ENCODE results near the gene SUN5.

Gene SUN5

GRCh38 chr20:33037456-33037855 lies 33.2 kb upstream of the SUN5 start:
- H3K9ac ChIP-seq, result no peak overlapping the region
- no peaks in the 10 kb centered on the region for H3K36me3 ChIP-seq
- no peaks in the 10 kb centered on the region for H4K20me1 ChIP-seq
- H3K4me3 ChIP-seq, result no peak overlapping the region
- H3K9me3 ChIP-seq, result no peaks in the 10 kb centered on the region
- no peak overlapping the region for H3K4me2 ChIP-seq
- TF ChIP-seq Cebpa-rat (IDR thresholded peaks at IDR 0.05), result no peak
- H3K4me1 ChIP-seq, result 0 out of 2 replicates have a peak, but pooled peaks cover 4% of the 10 kb centered on the region
- no peak overlapping the region for H3K27ac ChIP-seq
- no peaks in the 10 kb centered on the region for H3K27me3 ChIP-seq

GRCh38 chr20:33034901-33035492 lies 30.8 kb upstream of the SUN5 start:
- Histone ChIP-seq H3K4me1 (0 out of 2 replicates have a peak, but pooled peaks cover 4% of the 10 kb centered on the region), H3K9me3 (no peaks in the 10 kb centered on the region), H3K36me3 (no peaks in the 10 kb centered on the region), H3K4me3 (no peak overlapping the region), H4K20me1 (no peaks in the 10 kb centered on the region), H3K4me2 (no peak overlapping the region), H3K9ac (no peak overlapping the region), H3K27ac (no peak overlapping the region), H3K27me3 (no peaks in the 10 kb centered on the region)
- TF ChIP-seq Cebpa-rat (IDR thresholded peaks at IDR 0.05), result no peak

- no peak overlapping the region for H3K4me2 ChIP-seq
- no peaks in the 10 kb centered on the region for H3K27me3 ChIP-seq
- no peaks in the 10 kb centered on the region for H4K20me1 ChIP-seq
- no peak overlapping the region for H3K27ac ChIP-seq
- no peaks in the 10 kb centered on the region for H3K9me3 ChIP-seq
- H3K9ac ChIP-seq, result no peak overlapping the region
- TF ChIP-seq Cebpa-rat (IDR thresholded peaks at IDR 0.05), result no peak
- no peaks in the 10 kb centered on the region for H3K36me3 ChIP-seq
- H3K4me3 ChIP-seq, result no peak overlapping the region
- 0 out of 2 replicates have a peak, but pooled peaks cover 4% of the 10 kb centered on the region for H3K4me1 ChIP-seq
Measured at GRCh38 chr20:33034115-33034514, 29.9 kb upstream of the SUN5 start.

GRCh38 chr20:33033381-33033780 lies 29.1 kb upstream of the SUN5 start:
- 0 out of 2 replicates have a peak, but pooled peaks cover 4% of the 10 kb centered on the region for H3K4me1 ChIP-seq
- no peak overlapping the region for H3K4me3 ChIP-seq
- no peaks in the 10 kb centered on the region for H3K36me3 ChIP-seq
- H4K20me1 ChIP-seq, result no peaks in the 10 kb centered on the region
- H3K27me3 ChIP-seq, result no peaks in the 10 kb centered on the region
- TF ChIP-seq Cebpa-rat (IDR thresholded peaks at IDR 0.05), result no peak
- no peaks in the 10 kb centered on the region for H3K9me3 ChIP-seq
- no peak overlapping the region for H3K4me2 ChIP-seq
- H3K9ac ChIP-seq, result no peak overlapping the region
- no peak overlapping the region for H3K27ac ChIP-seq

- no peaks in the 10 kb centered on the region for H4K20me1 ChIP-seq
- H3K4me1 ChIP-seq, result 0 out of 2 replicates have a peak, but pooled peaks cover 4% of the 10 kb centered on the region
- H3K4me2 ChIP-seq, result no peak overlapping the region
- H3K27ac ChIP-seq, result no peak overlapping the region
- H3K9me3 ChIP-seq, result no peaks in the 10 kb centered on the region
- H3K4me3 ChIP-seq, result no peak overlapping the region
- no peaks in the 10 kb centered on the region for H3K27me3 ChIP-seq
- TF ChIP-seq Cebpa-rat (IDR thresholded peaks at IDR 0.05), result no peak
- no peaks in the 10 kb centered on the region for H3K36me3 ChIP-seq
- no peak overlapping the region for H3K9ac ChIP-seq
Measured at GRCh38 chr20:33032555-33032954, 28.3 kb upstream of the SUN5 start.

GRCh38 chr20:33031531-33031930 lies 27.3 kb upstream of the SUN5 start, which contains the start of gene BPIFB6:
Gene BPIFB6, plus strand, starts transcription at chr20:33031648. Its CDS starts 0 bp downstream, at chr20:33031648.
- Histone ChIP-seq H3K4me2 (no peak within 1 kb of the TSS), H4K20me1 (no peaks in the 10 kb centered on the region), H3K4me3 (no peak within 1 kb of the TSS), H3K4me1 (0 out of 2 replicates have a peak, but pooled peaks cover 4% of the 10 kb centered on the region), H3K36me3 (no peaks in the 10 kb centered on the region), H3K9ac (no peak within 1 kb of the TSS), H3K27me3 (no peaks in the 10 kb centered on the region), H3K27ac (no peak within 1 kb of the TSS), H3K9me3 (no peaks in the 10 kb centered on the region)
- TF ChIP-seq Cebpa-rat (IDR thresholded peaks at IDR 0.05), result no peak

GRCh38 chr20:33030569-33030968 lies 26.3 kb upstream of the SUN5 start:
- Histone ChIP-seq H3K4me3 (no peak overlapping the region), H3K27me3 (no peaks in the 10 kb centered on the region), H3K9ac (no peak overlapping the region), H4K20me1 (no peaks in the 10 kb centered on the region), H3K9me3 (no peaks in the 10 kb centered on the region), H3K4me1 (0 out of 2 replicates have a peak, but pooled peaks cover 2% of the 10 kb centered on the region), H3K4me2 (no peak overlapping the region), H3K36me3 (no peaks in the 10 kb centered on the region), H3K27ac (no peak overlapping the region)
- TF ChIP-seq Cebpa-rat (IDR thresholded peaks at IDR 0.05), result no peak

- H3K36me3 ChIP-seq, result no peaks in the 10 kb centered on the region
- H3K9me3 ChIP-seq, result no peaks in the 10 kb centered on the region
- no peaks in the 10 kb centered on the region for H4K20me1 ChIP-seq
- no peaks in the 10 kb centered on the region for H3K4me1 ChIP-seq
- H3K9ac ChIP-seq, result no peak overlapping the region
- H3K4me3 ChIP-seq, result no peak overlapping the region
- H3K27ac ChIP-seq, result no peak overlapping the region
- H3K27me3 ChIP-seq, result no peaks in the 10 kb centered on the region
- no peak overlapping the region for H3K4me2 ChIP-seq
- no peak for TF ChIP-seq Cebpa-rat (IDR thresholded peaks at IDR 0.05)
Measured at GRCh38 chr20:33030076-33030475, 25.8 kb upstream of the SUN5 start.

- Histone ChIP-seq H3K9me3 (no peaks in the 10 kb centered on the region), H3K4me3 (no peak overlapping the region), H4K20me1 (no peaks in the 10 kb centered on the region), H3K27me3 (no peaks in the 10 kb centered on the region), H3K4me1 (no peaks in the 10 kb centered on the region), H3K36me3 (no peaks in the 10 kb centered on the region), H3K27ac (no peak overlapping the region), H3K4me2 (no peak overlapping the region), H3K9ac (no peak overlapping the region)
- TF ChIP-seq Cebpa-rat (IDR thresholded peaks at IDR 0.05), result no peak
Measured at GRCh38 chr20:33028875-33029274, 24.6 kb upstream of the SUN5 start.

GRCh38 chr20:33027769-33028751 lies 23.8 kb upstream of the SUN5 start:
- H3K4me2 ChIP-seq, result no peak overlapping the region
- no peaks in the 10 kb centered on the region for H3K36me3 ChIP-seq
- H4K20me1 ChIP-seq, result no peaks in the 10 kb centered on the region
- TF ChIP-seq Cebpa-rat (IDR thresholded peaks at IDR 0.05), result no peak
- no peaks in the 10 kb centered on the region for H3K4me1 ChIP-seq
- no peak overlapping the region for H3K4me3 ChIP-seq
- no peak overlapping the region for H3K9ac ChIP-seq
- H3K27ac ChIP-seq, result no peak overlapping the region
- no peaks in the 10 kb centered on the region for H3K9me3 ChIP-seq
- H3K27me3 ChIP-seq, result no peaks in the 10 kb centered on the region

Measured in BLaER1 (cell line).